Breast epithelium (tissue), 4 donors: Measurements from ENCODE around the gene FGGY. TPM values are rescaled to one million over a fixed set of nuclear protein-coding genes. Genes with fewer than 3 reads are reported as not detected.

Experiments used
- DNase-seq, 2 donors: peaks; one replicate each; pipeline ENCODE4 v3.0.0-alpha.2; 2019; ENCODE audit warnings: low spot score in 2 of 2
- H3K27ac ChIP-seq, 2 donors: fragments of 200-600 bp; sonication (generic) in 1 of 2; one replicate each; pipeline ENCODE4 v1.5.1; 2016 to 2019; ENCODE audit warnings: mild to moderate bottlenecking in 1 of 2
- H3K27me3 ChIP-seq, 2 donors: fragments of 200-600 bp; sonication (generic) in 1 of 2; one replicate each; pipeline versions ENCODE4 v1.5.1 to v1.6.0; 2017 to 2019; ENCODE audit warnings: control low read depth in 1 of 2, mild to moderate bottlenecking in 1 of 2
- H3K36me3 ChIP-seq: fragments of 200-600 bp; one replicate; pipeline ENCODE4 v1.5.1; 2019
- H3K4me1 ChIP-seq, 2 donors: fragments of 200-600 bp; sonication (generic); one replicate each; pipeline ENCODE4 v1.5.1; 2016 to 2019; ENCODE audit warnings: control low read depth in 1 of 2
- H3K4me3 ChIP-seq, 3 donors: fragments of 200-600 bp; sonication (generic); 1 replicate in 2 of 3; 2 replicates in 1 of 3; pipeline ENCODE4 v1.5.1; 2016 to 2019; ENCODE audit warnings: mild to moderate bottlenecking in 3 of 3, moderate library complexity in 2 of 3
- H3K9me3 ChIP-seq, 2 donors: fragments of 200-600 bp; sonication (generic) in 1 of 2; one replicate each; pipeline ENCODE4 v1.5.1; 2016 to 2019; ENCODE audit warnings: control low read depth in 1 of 2
- POLR2A ChIP-seq: fragments of 450-650 bp; IDR thresholded peaks from one replicate; pipeline ENCODE4 v1.6.1; 2016; ENCODE audit warnings: antibody characterized with exemption, mild to moderate bottlenecking, moderate library complexity
- POLR2AphosphoS5 ChIP-seq, 3 donors: sonication (generic); formaldehyde crosslinking; IDR thresholded peaks; one replicate each; pipeline ENCODE4 v1.6.1; 2017; ENCODE audit warnings: antibody characterized with exemption in 3 of 3
- intact Hi-C: fragments of 100-400 bp; cut with DNase I; formaldehyde crosslinking; loops from one replicate; pipeline ENCODE4 v1.15.1; 2023; ENCODE audit warnings: low total_unique reads
- total RNA-seq, 3 donors: library from RNA; depleted of rRNA; stranded (reverse); fragments of >200 nt; gene quantifications; one replicate each; pipeline ENCODE4 v1.1.0, GENCODE V29; 2016
- TF ChIP-seq, protein P1 (sequence below), 3 donors: fragments of 450-650 bp; IDR thresholded peaks; one replicate each; pipeline ENCODE4 v1.5.1; 2016 to 2017; ENCODE audit warnings: antibody characterized with exemption in 3 of 3, mild to moderate bottlenecking in 3 of 3, moderate library complexity in 3 of 3

Gene FGGY
- total RNA-seq, 3 donors from 2014 or later, result 16.2 to 50.3 (median 29.2) TPM

DNA sequence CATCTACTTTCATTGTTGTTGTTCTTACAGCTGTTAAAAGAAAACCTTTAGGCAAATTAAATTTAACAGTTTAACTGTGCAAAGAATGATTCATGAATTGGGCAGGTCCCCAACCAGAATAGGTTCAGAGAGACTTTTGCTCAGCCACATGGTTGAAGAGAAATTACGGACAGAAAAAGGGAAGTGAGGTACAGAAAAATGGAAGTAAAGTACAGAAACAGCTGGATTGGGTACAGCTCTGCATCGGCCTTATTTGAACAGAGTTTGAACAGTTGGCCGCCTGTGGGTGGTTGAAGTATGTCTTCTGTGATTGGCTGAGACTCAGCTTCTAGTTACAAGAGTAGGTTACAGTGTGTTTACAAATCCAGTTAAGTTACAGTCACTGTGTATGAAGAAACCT, 210.1 kb downstream of the FGGY start:
- DNase-seq, result no peak
- H3K27ac ChIP-seq, result no peak overlapping the region
- intact Hi-C loops, result no loop called here
- TF ChIP-seq, protein P1, sequence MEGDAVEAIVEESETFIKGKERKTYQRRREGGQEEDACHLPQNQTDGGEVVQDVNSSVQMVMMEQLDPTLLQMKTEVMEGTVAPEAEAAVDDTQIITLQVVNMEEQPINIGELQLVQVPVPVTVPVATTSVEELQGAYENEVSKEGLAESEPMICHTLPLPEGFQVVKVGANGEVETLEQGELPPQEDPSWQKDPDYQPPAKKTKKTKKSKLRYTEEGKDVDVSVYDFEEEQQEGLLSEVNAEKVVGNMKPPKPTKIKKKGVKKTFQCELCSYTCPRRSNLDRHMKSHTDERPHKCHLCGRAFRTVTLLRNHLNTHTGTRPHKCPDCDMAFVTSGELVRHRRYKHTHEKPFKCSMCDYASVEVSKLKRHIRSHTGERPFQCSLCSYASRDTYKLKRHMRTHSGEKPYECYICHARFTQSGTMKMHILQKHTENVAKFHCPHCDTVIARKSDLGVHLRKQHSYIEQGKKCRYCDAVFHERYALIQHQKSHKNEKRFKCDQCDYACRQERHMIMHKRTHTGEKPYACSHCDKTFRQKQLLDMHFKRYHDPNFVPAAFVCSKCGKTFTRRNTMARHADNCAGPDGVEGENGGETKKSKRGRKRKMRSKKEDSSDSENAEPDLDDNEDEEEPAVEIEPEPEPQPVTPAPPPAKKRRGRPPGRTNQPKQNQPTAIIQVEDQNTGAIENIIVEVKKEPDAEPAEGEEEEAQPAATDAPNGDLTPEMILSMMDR (IDR thresholded peaks at IDR 0.05), result no peak
- TF ChIP-seq POLR2AphosphoS5 (IDR thresholded peaks at IDR 0.05) (no peak), POLR2A (no peak)
- no peaks in the 10 kb centered on the region for H3K27me3 ChIP-seq
- no peaks in the 10 kb centered on the region for H3K9me3 ChIP-seq
- H3K36me3 ChIP-seq, result no peaks in the 10 kb centered on the region
- no peaks in the 10 kb centered on the region for H3K4me1 ChIP-seq
- no peak overlapping the region for H3K4me3 ChIP-seq

DNA sequence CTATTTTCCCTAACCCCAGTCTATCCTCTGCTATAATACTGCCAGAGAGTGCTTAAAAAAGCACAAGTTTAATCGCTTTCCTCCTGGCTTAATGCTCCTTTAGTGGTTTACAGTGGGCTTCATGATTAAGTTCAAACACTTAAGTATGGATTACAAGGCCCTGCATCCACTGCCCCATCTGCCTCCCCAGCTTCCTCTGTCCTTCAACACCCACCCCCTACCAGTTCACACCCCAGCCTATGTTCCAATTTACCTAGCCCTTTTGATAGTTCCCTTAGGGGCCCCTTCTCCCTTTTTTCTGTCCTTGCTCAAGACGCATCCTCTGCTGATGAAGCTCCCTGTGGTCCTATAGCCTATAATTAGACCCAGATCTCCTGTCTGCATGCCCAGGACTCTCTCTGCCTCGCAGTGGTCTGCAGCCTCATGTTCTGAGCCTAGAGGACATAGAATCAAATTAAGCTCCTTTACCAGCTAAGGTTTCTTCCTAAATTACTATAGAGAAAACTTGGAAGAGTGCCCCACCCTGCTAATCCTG, 212.5 kb downstream of the FGGY start:
- H3K4me1 ChIP-seq, result no peaks in the 10 kb centered on the region
- H3K36me3 ChIP-seq, result no peaks in the 10 kb centered on the region
- TF ChIP-seq, protein P1 (IDR thresholded peaks at IDR 0.05), result no peak
- TF ChIP-seq POLR2AphosphoS5 (IDR thresholded peaks at IDR 0.05), result no peak
- H3K4me3 ChIP-seq, result no peak overlapping the region
- H3K9me3 ChIP-seq, result no peaks in the 10 kb centered on the region
- no peaks in the 10 kb centered on the region for H3K27me3 ChIP-seq
- intact Hi-C loops, result no loop called here
- no peak for DNase-seq
- H3K27ac ChIP-seq, result no peak overlapping the region

DNA sequence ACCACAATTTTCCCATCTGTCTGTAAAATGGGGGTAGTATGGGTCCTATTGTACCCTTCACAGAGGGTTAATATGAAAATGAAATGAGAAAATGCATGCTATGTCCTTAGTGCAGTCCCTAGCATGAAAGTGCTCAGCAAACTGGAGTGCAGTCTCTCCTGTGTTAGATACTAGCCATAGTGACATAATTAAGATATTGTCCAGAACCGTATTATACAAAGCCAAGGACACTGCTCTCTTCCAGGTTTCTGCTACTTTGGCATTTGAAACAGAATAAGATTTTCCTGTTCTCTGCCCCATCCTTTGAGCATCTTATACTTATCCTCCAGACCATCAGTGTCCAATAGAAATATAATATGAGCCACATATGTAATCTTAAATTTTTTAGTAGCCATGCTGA, 213.4 kb downstream of the FGGY start:
- Histone ChIP-seq H3K27ac (no peak overlapping the region), H3K4me1 (no peaks in the 10 kb centered on the region), H3K36me3 (no peaks in the 10 kb centered on the region), H3K4me3 (no peak overlapping the region), H3K9me3 (no peaks in the 10 kb centered on the region), H3K27me3 (no peaks in the 10 kb centered on the region)
- TF ChIP-seq, protein P1 (IDR thresholded peaks at IDR 0.05), result no peak
- no peak for TF ChIP-seq POLR2A
- TF ChIP-seq POLR2AphosphoS5 (IDR thresholded peaks at IDR 0.05), result no peak
- intact Hi-C loops, result no loop called here
- DNase-seq, result no peak

DNA sequence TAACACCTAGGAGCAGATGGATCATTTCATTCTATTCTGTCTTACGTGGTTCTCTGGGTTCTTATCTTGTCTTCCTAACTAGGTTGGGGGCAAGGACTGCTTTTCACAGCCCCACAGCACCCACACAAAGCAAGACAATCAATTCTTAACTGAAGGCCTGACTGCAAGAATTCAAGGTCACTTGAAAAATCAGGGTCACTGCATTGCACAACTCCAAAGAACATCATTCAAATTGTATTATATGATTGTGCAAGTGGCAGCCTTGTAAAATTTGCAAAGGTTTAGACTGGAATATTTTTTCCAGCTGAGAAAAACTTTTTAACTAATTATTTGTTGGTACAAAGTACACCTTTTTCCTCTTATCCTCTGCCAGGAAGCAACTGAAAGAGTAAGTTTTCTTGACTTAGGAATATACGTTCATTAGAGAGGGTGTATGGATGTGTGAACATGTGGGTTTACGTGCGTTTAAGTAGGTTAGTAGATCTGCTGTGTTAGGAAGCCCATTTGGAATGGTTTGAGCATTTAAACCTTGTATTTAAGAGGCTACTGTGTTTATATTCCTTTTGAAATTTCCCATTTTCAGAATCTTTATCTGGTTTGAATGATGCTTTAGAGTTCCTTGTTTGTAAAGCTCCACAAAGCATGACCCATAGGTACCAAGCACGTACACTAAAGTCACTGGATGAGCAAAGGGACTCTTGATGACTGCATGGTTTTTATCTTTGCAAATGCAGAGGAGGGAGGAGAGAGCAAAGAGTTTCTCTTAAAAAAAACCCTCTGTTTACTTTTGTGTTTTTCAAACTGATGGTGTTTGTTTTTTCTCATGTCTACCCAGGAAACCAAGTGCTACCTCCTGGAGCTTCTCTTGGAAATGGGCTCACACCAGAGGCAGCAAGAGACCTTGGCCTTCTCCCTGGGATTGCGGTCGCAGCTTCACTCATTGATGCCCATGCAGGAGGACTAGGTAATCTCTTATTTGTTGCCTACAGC, 214.9 kb downstream of the FGGY start:
- Histone ChIP-seq H3K4me1 (peaks cover 0 to 5% of the 10 kb centered on the region in 2 donors), H3K36me3 (no peaks in the 10 kb centered on the region), H3K4me3 (no peak overlapping the region), H3K9me3 (no peaks in the 10 kb centered on the region), H3K27ac (peak overlapping the region; percentile 37 to 39), H3K27me3 (no peaks in the 10 kb centered on the region)
- no peak for DNase-seq
- intact Hi-C loops, result no loop called here
- peak in 2 of 3 donors; percentile 17 to 79 for TF ChIP-seq POLR2AphosphoS5 (IDR thresholded peaks at IDR 0.05)
- TF ChIP-seq, protein P1 (IDR thresholded peaks at IDR 0.05), result no peak
- TF ChIP-seq POLR2A, result no peak

DNA sequence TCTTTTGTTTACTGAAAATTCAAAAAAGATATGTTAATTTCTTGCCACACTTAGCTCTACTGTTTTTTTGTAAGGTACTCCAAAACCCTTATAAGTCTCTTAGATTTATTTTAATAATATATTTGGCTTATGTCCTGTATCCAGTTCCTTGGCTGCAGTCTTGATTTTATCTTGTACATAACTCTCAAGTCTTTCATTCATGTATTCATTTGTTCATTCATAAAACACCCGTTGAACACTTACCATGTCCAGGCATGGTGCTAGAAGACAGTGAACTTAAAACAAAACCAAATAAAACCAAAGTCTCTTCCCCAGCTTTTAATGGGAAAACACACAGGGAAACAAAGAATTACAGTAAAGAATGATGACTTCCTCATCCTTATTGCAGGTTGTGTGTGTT, 215.8 kb downstream of the FGGY start:
- H3K4me1 ChIP-seq, result peaks cover 0 to 5% of the 10 kb centered on the region in 2 donors
- no peaks in the 10 kb centered on the region for H3K9me3 ChIP-seq
- intact Hi-C loops, result no loop called here
- TF ChIP-seq, protein P1 (IDR thresholded peaks at IDR 0.05), result no peak
- no peak for TF ChIP-seq POLR2AphosphoS5 (IDR thresholded peaks at IDR 0.05)
- no peak for TF ChIP-seq POLR2A
- no peak for DNase-seq
- H3K4me3 ChIP-seq, result no peak overlapping the region
- no peak overlapping the region for H3K27ac ChIP-seq
- no peaks in the 10 kb centered on the region for H3K36me3 ChIP-seq
- H3K27me3 ChIP-seq, result no peaks in the 10 kb centered on the region
